T-helper 2 cell (primary cell): Measurements from ENCODE around the gene ZBTB20.

Source experiments
- DNase-seq, 5 experiments: peaks; one replicate each; pipeline versions ENCODE4 v3.0.0 to v3.0.0-alpha.2; 2012 to 2022

The ZBTB20 gene

GRCh38 chr3:115019900-115020299, 127.2 kb downstream of the ZBTB20 start:
- no peak for DNase-seq

DNA sequence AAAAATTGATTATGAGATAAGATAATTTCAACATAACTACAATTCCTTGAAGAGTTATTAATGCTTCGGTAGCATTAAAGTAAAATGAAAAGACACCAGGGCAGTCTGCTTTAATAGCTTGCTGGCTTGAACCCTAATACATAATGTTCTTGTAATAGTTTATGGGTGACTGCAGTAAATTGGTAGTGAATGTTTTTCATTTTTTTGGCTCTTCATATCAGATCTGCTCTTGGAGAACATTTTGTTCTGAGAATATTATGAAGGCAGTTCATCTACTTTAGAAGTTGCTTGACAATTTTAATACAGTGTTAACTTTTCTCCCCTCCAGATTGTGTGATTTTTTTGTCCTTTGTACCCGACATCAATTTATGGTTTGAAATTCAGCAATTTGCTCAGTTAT, 128.4 kb downstream of the ZBTB20 start:
- no peak for DNase-seq

GRCh38 chr3:115007966-115008365, 139.1 kb downstream of the ZBTB20 start:
- no peak for DNase-seq

DNA sequence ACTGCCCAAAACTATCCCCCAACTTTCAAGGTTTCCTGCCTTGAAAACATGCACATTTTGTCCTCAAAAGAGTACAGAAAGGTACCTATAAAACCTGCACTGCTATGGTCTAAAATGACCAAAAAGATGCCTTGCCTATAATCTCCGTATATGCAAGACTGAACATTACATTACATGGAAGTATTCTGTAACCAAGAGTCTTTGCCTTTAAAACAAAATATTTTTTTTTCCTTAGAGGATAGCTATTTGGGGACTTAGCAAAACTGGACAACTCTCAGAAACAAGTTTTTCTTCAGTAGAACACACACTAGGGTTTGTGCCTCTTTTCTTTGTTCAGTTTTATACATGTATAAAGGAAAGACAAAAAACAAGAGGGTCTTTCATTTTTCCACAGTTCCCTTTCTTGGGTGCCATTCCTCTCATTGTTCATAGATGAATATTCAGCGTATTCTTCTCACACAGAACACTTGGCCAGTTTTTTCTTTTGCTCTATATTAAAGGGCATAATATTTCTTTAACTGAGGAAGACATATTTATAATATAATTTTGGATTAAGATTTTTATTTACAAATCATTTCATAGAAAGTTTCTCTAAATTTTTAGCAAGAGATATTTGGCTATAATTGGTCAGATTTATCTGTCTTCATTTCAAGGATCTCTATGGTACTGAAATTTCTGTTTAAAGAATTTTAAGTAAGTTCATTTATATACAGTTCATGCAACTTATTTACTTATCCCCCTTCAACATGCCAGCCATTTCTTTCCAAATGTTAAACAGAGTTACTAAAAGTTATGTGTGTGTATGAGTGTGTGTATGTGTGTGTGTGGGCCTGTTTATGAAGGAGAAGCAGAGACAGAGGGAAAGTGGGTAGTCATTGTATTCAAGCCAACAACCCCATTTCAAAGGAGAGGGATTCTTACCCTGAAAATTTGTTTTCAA, 142.6 kb downstream of the ZBTB20 start:
- no peak for DNase-seq

DNA sequence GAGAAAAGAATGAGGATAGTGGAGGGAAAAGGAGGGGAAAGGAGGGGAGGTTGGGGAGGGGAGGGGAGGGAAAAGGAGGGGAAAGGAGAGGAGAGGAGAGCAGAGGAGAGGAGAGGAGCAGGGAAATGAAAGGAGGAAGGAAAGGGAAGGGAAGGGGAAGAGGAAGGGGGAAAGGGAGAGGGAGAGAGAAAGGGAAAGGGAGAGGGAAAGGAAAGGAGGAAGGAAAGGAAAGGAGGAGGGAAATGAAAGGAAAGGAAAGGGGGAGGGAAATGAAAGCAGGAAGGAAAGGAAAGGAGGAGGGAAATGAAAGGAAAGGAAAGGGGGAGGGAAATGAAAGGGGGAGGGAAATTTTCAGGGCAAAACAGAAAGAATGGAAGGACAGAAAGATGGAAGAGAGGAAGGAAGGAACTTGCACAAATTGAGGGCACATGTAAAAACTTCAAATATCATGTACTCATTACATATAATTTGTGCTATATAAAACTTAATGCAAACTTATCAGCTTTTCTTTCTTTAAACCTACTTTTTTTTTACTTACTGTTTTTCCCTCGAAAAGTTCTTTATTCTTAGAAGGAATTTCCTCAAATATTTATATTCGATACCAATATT, 148.0 kb downstream of the ZBTB20 start:
- no peak for DNase-seq

- DNase-seq = peak in 1 of 5 experiments; percentile 1
Observed at GRCh38 chr3:114994554-114995341, 152.3 kb downstream of the ZBTB20 start.

DNA sequence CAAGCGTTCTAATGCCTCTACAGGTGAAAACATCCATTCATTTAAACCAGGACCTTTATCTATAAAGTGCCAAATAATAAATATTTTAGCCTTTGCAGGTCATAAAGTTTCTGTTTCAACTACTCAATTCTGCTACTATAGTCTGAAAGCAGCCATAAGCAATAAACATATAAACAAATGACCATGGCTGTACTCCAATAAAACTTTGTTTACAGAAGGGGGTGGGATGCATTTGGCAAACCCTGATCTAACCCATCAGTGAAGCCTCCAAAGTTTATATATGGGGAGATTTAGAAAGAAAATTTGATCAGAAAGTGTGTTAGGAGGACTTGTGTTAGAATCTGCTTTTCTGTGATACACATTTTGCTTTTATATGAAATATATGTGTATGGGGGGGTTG, 161.3 kb downstream of the ZBTB20 start:
- no peak for DNase-seq

- no peak for DNase-seq
Observed at GRCh38 chr3:114983248-114983647, 163.8 kb downstream of the ZBTB20 start.

DNA sequence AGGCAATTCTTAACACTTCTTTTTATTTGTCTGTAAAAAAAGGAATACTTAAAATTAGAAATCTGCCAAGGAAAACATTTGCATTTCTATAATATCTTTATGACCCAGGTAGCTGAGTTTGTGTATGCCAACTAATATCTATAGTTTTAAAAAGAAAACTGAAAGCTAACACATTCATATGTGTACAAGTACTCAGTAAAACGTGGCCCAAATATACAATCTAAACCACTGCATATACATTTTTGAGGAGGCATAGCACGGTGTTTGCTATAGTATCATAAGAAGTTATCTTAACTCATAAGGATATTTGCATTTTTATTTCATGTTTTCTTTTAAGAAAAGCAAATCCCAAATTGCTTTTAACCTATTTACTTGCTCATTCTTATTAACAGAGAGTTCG, 172.7 kb downstream of the ZBTB20 start:
- DNase-seq = peak in 1 of 5 experiments; percentile 43

DNA sequence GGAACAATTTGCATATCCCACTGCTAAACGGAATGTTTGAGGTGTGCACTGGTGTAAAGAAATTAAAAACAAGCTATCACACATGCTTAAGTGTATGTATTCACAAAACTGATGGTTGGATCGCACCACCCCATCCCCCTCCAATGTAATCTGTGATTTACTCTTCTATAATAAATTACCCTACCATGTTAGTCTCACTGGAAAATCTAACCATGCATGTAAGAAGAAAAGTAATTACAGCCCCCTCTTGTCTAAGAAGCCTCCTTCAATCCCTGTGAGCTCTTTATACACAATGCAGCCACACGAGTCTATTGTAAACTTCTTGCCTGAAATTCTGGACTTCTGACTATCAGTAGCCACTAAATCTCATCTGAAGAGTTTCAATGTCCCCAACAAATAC, 173.6 kb downstream of the ZBTB20 start:
- no peak for DNase-seq

GRCh38 chr3:114967168-114967567, 179.9 kb downstream of the ZBTB20 start:
- no peak for DNase-seq

GRCh38 chr3:114962189-114962588, 184.9 kb downstream of the ZBTB20 start:
- DNase-seq = no peak

DNA sequence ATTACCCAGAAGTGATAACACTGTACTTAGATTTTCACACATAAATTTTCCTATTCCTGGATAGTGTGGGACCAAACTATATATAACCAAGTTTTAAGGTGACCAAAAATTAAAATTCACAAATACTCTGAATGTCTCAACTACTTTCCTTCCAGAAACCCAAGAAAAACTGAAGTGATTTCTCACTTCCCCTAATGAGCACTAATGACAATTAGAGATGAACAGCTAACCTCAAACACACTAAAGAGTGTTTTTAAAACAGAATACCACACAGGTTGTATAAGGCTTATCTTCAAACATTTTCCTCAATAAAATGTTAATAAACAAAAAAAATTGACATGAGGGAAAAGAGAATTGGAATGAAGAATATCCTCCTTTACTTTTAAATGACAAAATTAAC, 188.2 kb downstream of the ZBTB20 start:
- no peak for DNase-seq

GRCh38 chr3:114953800-114954199, 193.3 kb downstream of the ZBTB20 start:
- DNase-seq = no peak

GRCh38 chr3:114953215-114953799, 193.8 kb downstream of the ZBTB20 start:
- DNase-seq = no peak

DNA sequence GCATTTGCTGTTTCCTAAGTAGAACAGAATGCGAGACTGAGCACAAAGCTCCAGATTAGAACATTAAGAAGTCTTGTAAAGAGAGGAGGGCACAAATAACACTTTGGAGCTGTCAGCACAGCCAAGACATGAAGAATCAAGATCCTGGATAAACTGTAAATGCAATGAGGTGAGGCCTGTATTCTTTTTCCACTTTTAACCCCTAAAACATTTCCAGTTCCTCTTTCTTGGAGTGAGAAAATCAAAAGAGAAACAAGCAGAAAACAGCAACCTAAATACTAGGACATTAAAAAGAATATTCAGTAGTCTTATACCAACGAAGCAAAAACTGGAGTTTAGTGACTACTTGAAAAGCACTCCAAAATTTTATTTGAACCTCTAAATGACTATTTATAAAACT, 204.3 kb downstream of the ZBTB20 start:
- no peak for DNase-seq

GRCh38 chr3:114941626-114942309, 205.3 kb downstream of the ZBTB20 start:
- DNase-seq = no peak

DNA sequence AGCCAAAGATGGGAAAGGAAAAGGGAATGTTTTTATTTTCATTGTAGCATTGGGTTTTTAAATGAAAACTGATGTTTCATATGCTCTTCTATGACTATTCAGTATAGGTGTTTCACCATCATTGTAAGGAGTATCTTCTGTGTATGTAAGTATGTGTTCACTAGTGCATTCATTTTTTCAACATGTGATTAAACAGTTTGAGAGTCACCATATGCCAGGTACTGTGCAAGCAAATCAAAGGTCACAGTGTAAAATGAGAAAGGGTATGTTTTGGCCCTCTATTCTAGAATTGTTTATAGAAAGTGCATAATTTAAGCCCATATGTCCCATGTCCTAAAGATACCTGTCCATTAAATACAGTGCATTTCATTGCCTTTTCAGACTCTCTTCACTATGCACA, 207.2 kb downstream of the ZBTB20 start:
- DNase-seq = no peak

GRCh38 chr3:114933407-114933806, 213.7 kb downstream of the ZBTB20 start:
- no peak for DNase-seq

- no peak for DNase-seq
Observed at GRCh38 chr3:114929971-114930732, 216.9 kb downstream of the ZBTB20 start.

- no peak for DNase-seq
Observed at GRCh38 chr3:114928989-114929640, 218.0 kb downstream of the ZBTB20 start.
